Measurements from ENCODE around the gene PFDN5.

DNA sequence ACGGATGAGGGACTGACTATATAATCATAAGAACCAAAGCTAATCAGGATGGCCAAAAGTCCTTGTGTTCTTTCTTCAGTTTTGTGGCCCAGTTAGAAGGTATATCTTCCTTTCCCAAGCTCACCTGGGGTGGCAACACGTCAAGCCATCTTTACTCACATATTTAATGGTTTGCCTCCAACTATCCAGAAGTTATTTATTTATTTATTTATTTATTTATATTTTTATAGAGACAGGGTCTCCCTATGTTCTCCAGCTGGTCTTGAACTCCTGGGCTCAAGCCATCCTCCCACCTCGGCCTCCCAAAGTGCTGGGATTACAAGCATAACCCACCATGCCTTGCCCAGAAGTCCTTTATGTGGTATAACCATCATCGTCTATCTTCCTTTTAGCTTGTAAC, 52.6 kb downstream of the PFDN5 start:
- TF ChIP-seq, protein P1, sequence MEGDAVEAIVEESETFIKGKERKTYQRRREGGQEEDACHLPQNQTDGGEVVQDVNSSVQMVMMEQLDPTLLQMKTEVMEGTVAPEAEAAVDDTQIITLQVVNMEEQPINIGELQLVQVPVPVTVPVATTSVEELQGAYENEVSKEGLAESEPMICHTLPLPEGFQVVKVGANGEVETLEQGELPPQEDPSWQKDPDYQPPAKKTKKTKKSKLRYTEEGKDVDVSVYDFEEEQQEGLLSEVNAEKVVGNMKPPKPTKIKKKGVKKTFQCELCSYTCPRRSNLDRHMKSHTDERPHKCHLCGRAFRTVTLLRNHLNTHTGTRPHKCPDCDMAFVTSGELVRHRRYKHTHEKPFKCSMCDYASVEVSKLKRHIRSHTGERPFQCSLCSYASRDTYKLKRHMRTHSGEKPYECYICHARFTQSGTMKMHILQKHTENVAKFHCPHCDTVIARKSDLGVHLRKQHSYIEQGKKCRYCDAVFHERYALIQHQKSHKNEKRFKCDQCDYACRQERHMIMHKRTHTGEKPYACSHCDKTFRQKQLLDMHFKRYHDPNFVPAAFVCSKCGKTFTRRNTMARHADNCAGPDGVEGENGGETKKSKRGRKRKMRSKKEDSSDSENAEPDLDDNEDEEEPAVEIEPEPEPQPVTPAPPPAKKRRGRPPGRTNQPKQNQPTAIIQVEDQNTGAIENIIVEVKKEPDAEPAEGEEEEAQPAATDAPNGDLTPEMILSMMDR (IDR thresholded peaks at IDR 0.05), result no peak
- TF ChIP-seq POLR2A (IDR thresholded peaks at IDR 0.05), result no peak
